Measurements from ENCODE around the gene FTO. TPM values are rescaled to one million over a fixed set of nuclear protein-coding genes. Genes with fewer than 3 reads are reported as not detected.

FTO gene
- total RNA-seq, 1 donor from 2014 or later, result 113 TPM

DNA sequence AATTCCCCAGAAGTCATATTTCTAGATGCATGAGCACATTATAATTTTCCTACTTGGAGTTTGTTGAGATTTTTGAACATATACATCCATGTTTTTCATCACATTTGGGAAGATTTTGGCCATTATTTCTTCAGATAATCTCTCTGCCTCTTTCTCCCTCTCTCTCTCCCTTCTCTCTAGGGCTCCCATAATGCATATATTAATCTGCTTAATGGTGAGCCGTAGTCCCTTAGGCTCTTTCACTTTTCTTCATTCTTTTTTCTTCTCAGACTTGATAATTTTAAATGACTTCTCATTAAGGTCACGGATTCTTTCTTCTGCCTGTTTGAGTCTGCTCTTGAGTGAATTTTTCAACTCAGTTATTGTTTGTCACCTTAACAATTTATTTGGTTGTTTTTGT lies 481.1 kb downstream of the FTO start:
- DNase-seq, result no peak

DNA sequence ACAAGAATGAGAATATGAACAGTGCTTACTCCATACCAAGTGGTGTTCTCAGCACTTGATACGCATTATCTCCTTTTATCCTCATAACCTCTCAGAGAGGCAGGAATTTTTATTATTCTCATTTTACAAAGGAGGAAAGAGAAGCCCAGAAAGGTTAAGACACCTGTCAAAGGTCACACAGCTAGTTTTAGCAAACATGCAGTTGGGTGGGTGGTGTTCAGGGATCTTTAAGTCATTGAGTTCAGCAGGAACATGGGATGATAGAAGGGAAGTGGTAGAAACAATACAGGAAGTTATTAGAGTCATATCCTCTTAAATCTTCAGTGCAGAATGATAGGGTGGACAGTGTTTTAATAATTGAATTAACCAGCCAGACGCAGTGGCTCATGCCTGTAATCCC lies 487.2 kb downstream of the FTO start:
- no peak for DNase-seq

DNA sequence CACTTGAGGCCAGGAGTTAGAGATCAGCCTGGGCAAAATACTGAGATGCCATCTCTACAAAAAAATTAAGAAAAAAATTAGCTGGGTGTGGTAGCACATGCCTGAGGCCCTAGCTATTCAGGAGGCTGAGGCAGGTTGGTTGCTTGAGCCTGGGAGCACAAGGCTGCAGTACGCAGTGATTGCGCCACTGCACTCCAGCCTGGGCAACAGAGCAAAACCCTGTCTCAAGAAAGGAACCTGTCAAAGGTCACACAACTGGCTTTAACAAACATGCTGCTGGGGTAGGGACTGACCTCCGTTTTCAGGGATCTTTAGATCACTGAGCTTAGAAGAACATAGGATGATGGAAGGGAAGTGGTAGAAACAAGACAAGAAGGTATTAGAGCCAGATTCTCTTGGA lies 487.6 kb downstream of the FTO start:
- DNase-seq, result no peak

DNA sequence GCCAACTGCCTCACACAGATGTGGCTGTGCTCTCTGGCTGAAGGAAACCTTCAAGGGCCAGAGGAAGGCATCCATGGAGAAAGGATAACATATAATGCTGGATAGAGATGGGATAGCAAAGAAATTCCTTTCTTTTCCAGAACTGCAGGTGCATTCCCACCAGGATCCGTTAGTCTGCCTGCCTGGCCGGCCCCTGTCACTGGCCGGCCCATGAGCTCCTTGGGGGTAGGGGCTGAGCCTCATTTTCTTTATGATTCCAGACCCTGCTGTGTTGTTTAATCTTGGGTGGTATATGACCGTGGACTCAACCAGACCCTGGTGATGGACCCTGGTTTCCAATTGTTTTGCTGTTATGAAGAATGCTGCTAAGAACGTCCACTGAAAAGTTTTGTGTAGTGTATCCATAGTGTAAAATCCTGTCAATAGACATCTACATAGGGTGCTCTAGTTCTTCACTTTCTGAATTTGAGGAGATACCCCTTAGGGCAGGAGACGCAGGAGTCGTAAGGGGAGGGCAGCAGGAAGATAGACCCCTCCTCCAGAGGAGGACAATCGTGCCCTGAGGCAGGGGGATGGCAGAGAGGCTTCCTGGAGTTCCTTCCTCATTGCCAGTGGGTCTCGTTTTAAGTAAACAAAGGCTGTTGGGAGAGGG lies 489.2 kb downstream of the FTO start:
- no peak for DNase-seq

DNA sequence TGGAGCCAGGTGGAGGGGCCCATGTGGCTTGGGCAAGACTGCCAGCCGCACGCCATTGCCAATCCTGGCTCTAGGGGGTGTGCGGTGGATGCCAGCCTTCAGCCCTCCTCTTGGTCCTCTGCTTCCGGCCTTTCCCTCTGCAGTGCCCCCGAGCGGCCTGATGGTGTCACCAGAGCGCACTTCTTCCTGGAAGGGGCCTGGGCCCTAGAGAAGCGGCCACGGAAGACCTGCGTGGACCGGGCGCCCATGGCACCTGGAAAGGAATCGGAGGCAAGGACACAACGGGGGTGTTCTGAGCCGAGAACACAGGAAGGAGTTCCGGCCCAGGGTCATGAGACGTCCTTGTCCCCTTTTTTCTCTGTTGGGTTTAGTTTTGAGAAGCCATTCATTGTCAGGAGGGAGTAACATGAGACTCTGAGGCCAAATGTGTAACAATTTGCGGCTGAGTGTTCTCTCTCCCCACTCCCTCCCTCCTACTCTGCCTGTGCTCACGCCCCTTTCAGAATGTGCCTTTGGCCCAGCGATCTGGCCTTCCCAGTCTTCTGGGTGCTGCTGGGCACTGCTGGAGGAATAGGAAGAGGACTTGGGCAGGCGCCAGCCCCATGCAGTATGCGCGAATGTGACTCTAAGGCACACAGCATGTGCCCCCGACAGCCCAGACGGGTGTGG lies 489.8 kb downstream of the FTO start:
- peak; percentile 90 for DNase-seq

DNA sequence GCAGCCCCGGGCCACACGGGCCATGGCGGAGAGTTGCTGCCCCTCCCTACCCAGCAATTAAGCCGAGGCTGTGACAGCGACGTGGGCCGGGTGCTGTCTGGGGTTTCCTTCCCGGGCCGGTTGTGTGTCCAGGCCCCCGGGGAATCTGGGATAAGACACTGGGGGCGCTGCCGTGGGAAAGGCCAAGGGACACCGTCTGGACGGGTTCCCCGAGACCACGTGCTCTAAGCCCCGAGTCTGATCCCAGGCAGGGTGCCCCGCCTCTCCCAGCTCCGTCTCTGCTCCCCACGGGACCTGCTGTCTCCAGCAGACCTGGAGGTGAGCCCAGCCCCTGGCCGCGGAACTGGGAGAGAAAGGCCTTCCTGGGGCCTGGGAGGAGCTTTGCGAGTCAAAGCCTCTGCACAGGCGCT lies 490.4 kb downstream of the FTO start:
- no peak for DNase-seq

DNA sequence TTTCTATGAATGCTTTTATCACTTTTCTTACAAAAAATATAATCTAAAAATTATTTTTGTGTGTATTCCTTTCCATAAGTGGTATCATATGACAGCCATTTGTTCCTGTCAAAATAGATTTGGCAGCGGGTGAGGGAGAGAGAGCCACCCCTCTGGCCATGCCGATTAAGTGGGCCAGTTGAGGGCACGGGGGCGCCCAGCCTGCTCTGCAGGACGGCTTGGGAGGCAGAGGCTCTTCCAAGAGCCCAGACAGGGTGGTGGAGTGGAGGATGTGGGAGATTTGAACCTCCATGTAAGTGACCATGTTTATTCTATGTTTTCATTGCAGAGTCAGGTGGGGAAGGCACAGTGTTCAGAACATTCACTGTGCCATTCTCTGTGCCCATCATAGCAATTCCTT lies 493.8 kb downstream of the FTO start:
- no peak for DNase-seq

DNA sequence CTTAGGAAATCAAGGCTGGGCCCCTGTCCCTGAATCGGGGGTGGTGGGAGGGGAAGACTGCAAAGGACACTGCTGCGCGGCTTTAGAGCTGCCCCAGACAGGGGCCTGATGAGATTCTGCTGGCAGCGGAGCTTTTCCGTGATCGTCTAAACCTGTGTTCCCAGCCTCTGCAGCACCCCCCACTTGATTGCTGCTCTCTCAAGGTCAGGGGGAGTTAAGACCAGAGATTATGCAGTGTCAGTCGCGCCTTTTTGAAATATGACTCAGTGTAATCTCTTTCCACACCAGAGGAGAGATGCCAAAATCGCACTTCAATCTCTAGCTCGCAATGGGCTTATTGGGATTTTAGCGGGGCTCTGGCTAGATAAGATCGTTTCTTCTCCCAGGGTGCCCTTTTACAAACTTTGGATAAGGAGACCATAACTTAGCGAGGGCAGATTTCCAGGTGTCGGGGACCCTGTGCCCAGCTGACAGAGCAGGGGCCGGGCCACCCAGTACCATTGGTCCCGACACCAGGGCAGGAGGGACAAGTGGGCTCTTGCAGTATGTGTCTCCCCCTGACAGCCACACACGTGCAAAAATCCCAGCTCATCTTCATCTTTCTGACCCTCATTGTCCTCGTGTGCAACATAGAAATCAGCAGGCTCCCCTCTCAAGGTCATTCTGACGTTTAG lies 495.7 kb downstream of the FTO start:
- no peak for DNase-seq

DNA sequence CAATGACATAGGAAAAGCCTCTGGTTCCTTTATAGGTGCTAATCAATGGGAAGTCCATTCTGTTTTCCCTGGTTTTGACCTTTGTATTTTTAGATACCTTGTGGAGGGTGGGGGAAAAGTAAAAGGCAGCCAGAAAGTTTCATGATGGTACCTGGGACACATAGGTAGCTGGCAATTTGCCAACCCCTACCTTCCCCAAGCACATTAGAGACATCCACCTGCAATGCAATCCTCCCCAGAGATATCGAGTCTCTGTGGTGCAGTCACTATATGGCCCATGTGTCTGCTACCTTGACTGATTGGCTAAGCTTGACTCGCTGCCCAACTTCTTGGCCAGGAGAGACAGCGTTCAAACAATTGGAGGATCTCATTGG lies 496.2 kb downstream of the FTO start:
- DNase-seq, result no peak

DNA sequence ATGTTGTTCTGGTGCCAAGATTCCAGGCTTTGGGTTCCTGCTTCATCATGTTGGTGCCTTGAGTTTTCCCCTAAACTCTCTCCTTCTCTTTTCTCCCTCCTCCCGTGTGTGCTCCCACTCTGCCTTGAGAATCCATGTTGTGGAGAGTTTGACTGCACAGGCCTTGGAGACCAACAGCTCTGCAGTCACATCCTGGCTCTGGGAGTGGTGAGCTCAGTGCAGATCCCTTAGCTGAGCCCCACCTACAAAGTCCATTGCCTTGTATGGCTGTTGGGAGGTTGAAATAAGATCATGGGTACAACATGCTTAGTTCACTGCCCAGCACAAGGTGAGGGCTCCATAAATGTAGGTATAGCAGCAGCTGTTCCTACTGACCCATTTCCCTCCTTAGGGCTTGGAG lies 496.8 kb downstream of the FTO start:
- DNase-seq, result no peak

DNA sequence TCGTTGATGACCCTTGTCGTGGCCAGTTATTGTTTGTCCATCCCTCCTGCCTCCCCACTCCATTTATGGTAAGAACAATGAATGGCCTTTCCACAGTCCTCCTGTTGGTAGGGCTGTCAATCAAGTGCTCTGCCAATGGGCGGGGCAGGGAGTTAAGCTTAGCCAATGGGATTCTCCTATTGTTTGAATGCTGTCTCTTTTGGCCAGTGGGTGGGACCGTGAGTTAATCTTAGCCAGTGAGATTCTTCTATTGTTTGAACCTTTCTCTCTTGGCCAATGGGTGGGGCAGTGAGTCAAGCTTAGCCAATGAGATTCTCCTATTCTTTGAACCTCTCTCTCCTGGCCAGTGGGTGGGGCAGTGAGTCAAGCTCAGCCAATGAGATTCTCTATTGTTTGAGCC lies 497.2 kb downstream of the FTO start:
- no peak for DNase-seq

Small RNAs within 50 kb of the gene (small RNA-seq; reads per million reads assigned to genes)
- gene AC007347.2 (ENCODE audit: low replicate concordance), result not detected

Other genes starting within 250 kb of the FTO start
- 31.2 TPM for gene AKTIP, start 200.9 kb upstream of the FTO start, total RNA-seq
- 15.6 TPM for gene RPGRIP1L, start 297 bp upstream of the FTO start, total RNA-seq